Hematopoietic multipotent progenitor cell treated with erythropoietin and hydrocortisone succinate and interleukin-3 and kit ligand, for 17 days (in vitro differentiated cells): ENCODE measurements around the gene COL24A1.
"Not testable (repeated sequence)": the region's sequence is repeated elsewhere in the genome, so short reads cannot be mapped to it uniquely, and the experiment has no call there.

Source experiments
- DNase-seq: peaks from one replicate; pipeline ENCODE4 v3.0.0-alpha.2; 2015; ENCODE audit warnings: low spot score

The COL24A1 gene

DNA sequence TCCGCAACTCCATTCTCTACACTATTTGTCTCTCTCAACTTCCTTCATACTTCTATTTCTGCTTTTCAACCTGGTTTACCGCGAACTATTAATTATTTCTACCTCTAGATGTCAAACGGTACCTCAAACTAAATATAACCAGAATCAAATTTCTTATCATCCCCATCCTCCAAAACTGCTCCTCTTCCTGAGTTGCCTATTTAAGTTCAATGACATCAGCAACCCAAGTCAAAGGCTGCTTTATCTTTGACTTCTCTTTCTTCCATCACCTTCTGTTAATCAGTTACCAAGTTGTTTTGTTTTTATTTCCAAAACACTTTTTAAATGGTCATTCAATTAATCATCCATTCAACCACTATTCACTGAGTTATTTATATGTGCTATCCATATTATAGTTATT, 171.9 kb downstream of the COL24A1 start:
- no peak for DNase-seq

DNA sequence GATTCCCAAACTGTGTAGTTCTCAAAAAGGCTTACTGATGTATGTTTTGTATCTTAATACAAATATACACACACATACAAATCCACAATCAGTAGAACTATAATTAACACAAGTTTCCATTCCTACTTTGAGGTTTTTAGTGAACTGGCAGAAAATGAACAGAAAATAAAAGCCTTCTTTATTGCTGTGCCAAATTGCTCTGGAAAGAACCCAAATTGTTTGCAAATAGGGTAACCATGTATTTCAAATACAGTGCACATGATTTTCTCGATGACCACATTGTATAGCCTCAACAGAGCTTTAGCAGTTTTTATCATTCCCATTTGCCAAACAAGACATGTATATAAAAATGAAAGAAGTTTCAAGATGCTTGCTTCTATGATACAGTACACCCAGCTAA, 173.3 kb downstream of the COL24A1 start:
- no peak for DNase-seq

DNA sequence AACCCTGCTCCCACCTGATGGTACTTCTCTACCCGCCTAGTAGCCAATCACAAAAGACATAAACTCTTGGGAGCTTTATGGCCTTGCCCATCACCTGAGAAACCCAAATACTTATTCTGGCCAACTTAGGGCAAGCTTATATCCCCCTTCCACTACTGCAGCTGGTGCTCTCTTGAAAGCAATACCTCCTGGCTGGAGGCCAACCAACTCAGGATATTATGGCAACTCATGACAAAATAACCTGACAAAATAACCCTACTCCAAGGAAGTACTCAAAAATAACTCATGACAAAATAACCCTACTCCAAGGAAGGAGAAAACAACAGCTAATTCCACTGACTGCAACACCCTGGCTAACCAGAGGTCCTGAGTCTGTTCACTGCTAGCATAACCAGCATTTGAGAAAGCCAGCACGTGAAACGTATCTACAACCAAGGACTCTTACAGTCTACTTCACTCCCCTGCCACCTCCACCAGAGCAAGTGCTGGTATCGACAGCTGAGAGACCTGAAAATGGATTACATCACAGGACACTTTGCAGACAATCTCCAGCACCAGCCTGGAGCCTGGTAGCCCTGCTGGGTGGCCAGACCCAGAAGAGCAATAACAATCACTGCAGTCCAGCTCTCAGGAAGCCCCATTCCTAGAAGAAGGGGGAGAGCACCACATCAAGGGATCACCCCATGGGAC, 179.9 kb downstream of the COL24A1 start:
- no peak for DNase-seq

DNA sequence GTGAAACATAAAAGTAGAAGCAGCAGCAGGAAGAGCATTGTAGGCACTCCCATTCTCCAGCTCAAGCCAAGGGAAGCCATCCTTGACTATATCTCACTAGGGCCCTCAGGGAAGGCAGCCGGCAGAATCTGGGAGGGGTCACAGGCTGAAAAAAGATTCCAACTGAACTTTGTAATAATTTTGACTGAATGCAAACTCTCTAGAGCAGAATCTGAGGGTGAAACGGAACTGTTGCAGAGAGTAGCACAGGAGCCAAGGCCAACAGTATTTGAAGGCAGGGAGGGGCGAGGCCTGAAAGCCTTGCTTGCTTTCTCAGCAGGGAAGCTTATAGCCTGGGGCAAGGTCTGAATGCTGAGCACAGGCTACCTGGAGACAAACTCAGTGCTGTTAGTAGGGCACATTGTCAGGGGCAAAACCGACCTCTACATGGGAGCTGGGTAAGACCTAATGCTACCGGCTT, 180.6 kb downstream of the COL24A1 start:
- DNase-seq = no peak

DNA sequence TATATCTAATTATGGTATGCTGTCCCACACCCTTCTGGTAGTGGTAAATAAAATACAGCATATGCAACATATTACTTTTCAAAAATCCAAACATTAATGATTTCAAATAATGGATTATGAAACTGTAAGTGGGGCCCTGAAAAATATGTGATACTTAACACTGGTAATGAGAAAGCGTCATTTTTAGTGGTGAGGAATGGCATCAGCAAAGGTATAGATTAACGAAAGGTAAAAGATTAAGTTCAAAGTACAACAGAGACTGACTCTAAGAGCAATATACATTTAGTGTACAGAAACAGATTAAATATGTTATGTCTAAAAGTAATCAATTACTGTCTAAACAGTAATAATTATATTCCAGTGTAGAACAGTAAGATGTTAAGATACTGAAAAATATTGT, 194.1 kb downstream of the COL24A1 start:
- DNase-seq = no peak

DNA sequence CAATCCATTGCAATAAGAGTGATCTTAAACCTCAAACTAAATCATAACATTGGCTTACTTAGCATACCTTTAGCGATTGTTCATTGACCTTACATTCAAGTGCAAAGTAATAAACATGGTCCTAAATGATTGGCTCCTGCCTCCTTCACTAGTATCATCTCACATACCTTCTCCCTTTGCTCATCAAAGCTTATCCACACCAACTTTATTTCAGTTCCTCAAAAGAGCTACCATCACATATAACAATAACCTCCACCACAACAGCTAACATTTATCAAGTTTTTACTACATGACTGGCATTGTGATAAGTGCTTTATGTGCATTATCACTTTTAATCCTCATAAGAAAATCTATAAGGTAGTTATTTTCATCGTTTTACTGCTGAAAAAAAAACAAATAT, 198.8 kb downstream of the COL24A1 start:
- DNase-seq = no peak

DNA sequence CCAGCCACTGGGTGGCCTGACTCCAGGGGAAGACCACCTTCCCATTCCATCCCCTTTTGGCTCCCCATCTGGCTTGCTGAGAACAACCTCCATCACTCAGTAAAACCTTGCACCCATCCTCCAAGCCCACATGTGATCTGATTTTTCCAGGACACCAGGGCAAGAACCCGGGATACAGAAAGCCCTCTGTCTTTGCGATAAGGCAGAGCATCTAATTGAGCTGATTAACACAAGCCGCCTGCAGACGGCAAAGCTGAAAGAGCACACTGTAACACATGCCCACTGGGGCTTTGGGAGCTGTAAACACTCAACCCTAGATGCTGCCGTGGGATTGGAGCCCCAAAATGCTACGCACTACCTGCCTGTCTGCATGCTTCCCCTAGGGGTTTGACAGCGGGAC, 201.4 kb downstream of the COL24A1 start:
- DNase-seq = not testable (repeated sequence)

DNA sequence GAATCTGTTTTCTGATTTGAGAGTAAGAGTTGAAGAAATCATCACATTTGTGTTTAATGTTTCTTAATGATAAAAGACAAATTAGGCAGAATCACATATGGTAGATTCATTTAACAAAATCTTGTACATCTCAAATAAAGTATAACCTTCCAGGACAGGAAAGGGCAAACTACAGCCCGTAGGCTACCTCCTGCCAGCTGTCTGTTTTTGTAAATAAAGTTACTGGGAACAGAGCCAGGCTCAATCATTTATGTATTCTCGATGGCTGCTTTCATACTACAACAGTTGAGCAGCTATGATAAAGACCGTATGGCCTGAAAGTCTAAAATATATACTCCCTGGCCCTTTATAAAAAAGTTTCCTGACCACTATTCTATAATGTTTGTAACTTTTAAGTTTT, 204.1 kb downstream of the COL24A1 start:
- DNase-seq = no peak

DNA sequence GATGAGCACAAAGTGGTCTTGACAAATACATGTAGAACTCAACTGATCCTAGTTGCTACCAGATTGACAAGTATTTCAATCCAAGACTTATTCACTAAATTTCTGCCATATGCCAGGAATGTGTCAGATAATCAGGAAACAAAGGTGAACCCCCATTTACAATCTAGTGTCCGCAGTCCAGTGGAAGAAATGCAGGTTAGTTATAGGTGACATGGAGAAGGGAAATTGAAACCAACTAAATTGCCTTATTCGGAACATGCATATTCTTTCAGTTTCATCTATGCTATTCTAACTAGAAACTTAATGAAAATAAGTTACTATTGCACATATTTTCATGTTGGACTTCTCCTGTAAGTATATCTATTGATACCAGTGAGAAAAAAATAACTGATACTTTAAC, 209.4 kb downstream of the COL24A1 start:
- DNase-seq = no peak

DNA sequence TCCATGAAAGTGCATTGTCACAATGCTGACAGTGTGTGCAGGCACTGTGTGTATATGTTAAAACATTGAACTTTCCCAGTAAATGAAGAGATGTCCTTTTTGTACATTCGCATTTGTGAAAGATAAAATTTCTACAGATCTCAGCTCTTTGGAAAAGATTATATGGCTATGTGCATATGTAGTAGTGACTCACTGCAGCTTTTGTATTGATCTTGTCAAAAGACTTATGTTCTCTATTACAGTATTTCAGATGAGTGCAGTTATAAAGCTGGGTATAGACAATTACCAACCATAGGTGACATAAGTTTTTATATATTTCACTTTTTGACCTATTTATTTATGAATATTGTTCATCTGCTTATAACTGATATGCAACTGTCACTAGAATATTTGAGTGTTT, 212.6 kb downstream of the COL24A1 start:
- DNase-seq = no peak

DNA sequence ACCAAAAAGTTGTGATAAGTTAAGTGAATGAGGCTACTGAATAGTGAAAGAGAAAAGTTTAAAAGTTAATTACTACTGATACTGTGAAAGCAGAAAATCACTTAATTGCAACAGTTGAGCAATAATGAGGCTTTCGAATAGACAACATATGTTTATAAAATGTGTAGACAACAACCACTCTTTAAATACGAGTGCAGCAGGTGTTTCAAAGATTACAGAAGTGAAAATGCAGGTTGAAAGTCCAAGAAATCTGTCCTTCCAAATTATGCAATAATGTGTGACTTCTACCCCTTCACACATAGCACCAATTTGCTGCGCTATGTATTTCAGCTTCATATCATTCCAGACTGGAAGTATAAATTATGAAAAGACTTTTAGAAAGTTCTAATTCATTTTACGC, 213.0 kb downstream of the COL24A1 start:
- DNase-seq = no peak

DNA sequence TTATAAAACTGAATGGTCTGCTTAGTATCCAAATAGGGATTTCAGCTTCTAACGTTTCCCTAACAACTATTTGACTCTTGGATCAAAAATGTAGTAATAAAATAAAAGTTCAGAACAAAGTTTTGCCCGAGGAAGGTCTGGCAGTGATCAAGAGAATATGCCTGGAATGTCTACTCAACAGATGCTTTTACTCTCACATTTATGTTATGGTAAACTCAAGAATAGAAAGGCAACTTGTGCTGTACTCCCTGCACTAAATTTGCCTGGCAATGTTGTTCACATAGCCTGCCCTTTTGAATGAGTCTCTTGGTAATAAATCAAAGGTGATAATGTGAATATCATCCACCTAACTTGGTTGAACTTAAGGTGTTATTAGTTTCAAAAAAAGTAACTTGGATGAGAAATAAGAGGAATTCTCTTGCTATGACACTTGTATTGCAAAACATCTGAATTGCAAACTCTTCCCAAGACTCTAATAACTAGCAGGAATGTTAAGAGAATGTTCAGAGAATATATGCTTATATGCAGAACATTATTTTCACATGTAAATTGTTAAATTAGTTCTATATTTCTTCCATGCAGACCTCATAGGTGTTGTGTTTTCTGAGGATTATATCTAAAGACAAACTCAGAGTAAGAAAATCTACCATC, 215.8 kb downstream of the COL24A1 start:
- no peak for DNase-seq

DNA sequence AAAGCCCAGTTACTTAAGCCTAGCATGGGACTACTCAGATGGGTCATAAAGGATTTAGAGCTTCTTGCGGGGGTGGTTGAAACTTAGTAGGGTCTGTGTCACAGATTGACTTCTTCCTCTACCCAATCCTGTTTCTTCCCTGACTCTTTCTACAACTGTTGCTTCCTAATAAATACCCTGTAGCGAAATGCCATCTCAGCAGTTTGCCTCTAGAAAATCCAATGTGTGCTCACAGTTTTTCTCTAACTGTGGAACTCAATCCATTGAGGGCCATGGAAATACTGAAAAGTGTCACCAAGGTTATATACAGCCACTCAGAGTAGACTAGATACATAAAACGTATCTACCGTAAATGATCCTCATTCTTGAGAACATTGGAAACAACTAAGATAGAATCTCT, 217.7 kb downstream of the COL24A1 start:
- no peak for DNase-seq

DNA sequence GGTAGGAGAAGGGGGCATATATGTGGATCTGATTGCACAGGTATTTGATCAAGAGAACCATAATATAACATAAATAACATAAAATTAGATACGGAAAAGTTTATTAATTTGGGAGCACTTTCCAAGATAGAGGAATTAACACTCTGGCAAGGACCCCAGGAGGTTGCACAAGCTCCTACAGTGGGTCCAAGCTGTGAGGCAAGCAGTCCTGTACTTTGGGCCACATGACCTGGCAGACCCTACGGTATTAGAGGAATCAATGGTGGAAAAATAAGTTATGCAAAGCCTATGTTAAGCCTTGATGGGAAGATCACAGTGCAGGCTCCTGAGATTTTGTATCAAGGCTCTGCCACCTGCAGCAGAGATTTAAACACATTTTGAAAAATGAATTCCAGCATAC, 220.1 kb downstream of the COL24A1 start:
- DNase-seq = no peak

DNA sequence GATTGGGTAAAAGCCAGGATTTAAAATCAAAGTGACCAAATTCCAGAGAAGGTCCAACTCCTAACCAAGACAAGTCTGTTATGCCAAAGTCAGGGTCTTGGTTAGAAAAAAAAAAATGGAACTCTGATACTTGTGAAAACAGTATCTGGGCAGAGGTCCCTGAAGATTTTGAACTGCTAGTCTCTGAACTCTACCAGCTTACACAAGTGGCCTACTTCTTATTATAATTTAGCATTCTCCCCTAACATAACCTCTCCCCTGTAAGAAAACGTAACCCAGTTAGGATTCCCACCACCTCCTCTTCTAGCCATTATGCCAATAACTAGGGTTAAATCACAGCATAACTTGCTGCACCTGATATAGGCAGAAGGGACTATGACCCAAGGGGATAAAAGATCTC, 220.5 kb downstream of the COL24A1 start:
- no peak for DNase-seq

DNA sequence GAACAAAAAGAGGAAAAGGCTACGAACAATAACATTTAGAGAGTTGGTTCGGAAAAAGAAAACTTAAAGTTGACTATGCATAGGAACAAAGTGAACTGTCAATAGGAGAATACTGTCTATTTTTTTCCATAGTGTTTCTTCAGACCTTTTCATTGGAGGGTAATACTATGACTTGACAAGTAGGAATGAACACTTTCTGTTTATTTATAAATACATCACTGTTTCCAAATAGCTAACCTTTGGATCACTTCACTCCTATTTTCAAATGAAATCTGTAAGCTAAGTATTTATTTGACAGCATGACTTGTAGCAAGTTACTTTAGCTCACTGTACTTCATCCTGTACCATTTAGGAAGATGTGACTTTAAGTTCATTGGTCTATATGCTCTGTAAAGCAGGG, 221.3 kb downstream of the COL24A1 start:
- DNase-seq = no peak

DNA sequence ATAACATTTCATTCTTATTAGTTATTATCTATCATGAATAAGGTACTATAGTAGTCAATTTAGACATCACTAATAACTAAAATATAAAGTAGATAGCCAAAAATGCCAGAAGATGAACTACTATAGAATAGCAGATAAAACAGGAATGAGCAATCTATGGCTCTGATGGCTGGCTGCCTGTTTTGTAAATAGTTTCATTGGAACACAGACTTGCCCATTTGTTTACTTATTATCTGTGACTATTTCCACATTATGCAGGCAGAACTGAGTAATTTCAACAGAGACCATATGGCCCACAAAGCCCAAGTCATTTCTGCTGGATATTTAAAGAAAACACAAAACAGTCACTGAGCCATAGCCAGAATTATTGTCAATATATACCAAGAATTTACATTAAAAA, 222.1 kb downstream of the COL24A1 start:
- DNase-seq = no peak

DNA sequence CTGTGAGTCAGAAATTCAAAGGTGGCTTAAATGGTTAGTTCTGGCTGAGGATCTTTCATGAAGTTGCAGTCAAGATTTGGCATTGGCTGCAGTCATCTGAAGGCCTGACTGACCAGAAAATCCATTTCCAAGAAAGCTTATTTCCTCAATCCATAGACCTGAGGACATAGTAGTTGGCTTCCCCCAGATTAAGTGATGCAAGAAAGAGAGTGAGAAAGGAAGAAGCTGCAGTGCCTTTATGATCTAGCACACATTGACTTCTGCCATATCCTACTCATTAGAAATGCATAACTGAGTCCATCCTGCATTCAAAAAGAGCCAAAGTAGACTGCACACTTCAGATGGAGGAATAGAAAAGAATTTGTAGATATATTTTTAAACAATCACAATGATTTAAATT, 222.6 kb downstream of the COL24A1 start:
- no peak for DNase-seq

DNA sequence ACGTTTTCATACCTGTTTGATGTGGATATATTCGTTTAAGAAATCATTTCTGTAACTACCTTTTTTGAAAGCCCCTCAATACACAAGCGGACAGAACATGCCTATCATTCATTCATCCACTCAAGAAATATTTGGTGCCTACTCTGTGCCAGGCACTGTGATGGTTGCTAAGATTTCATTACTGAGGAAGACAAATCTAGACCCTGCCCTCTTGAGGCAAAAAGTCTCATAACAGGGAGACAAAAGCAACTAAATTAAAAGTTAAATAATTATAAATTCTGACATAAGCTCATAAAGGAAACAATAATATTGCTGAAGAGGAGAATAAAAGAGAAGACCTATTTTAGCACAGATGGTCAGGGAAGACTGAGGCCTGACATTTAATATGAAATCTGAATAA, 244.8 kb downstream of the COL24A1 start:
- no peak for DNase-seq

DNA sequence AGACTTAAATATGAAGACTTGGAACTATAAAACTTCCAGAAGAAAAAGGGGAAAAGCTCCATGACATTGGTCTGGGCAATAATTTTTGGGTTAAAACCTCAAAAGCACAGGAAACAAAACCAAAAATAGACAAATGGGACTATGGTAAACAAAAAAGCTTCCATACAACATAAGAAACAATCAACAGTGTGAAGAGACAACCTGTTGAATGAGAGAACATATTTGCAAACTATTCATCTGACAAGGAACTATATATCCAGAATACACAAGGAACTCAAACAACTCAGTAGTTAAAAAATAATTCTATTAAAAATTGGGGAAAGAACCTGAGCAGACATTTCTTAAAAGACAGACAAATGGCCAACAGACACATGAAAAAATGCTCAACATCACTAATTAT, 255.7 kb downstream of the COL24A1 start:
- no peak for DNase-seq

DNA sequence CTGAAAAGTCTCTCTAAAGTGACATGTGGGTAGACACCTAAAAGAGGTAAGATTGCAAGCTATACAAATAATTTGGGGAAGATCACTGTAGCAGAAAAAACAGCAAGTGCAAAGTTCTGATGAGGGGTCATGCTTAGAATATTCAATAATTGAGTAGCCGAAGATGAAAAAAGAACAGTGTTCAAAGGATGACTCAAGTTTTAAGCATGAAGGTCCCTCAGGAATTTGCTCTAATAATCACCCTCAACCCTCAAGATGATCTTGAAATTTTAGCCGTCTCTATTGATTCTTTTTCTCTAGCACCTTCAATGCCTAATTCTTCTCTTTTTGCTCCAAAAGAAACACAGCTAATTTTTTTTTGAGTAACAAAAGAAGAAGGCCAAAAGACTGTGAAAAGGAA, 257.7 kb downstream of the COL24A1 start:
- no peak for DNase-seq

DNA sequence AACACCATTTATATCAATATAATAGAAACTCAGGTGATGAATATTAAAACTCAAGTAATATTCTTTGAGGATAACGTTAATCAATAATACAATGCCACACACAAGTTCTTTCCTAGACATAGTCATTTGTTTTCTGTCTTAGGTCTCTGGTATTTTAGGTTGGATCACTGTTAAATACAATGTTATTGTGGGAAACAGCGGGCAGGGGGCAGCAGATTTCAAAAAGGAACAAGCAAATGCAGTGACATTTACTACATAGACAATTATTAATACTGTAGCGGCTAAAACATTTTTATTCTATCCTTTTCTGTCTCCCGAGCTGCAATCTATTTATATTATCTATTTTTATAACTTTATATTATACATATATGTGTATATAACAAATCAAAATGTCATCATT, 261.9 kb downstream of the COL24A1 start:
- DNase-seq = no peak

DNA sequence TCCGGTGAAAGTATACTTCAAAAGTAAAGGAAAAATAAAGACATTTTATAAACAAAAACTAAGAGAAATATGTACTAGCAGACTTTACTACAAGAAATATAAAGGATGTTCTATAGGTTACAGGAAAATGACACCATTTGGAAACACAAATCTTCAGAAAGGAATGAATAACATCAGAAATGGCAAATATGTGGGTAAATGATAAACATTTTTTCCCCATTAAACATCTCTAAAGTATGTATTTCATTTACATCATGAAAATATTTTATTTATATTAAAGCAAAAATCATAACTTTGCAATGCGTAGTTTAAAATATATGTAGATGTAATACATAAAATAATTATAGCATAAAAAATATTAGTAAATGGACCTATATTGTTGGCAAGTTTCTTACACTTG, 264.2 kb downstream of the COL24A1 start:
- no peak for DNase-seq

DNA sequence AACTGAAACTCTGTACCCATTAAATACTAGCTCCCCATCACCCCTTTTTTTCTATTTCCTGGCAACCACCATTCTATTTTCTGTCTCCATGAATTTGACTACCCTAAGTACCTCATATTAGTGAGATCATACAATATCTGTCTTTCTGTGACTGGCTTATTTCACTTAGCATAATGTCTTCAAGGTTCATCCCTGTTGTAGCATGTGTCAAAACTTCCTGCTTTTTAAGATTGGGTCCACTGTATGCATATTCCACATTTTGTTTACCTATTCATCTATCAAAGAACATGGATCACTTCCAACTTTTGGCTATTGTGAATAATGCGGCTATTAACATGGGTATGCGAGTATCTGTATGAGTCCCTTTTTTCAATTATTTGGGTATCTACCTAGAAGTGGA, 266.7 kb downstream of the COL24A1 start:
- DNase-seq = no peak
